CD4-positive, alpha-beta T cell treated with Interleukin-17A for 1 hour (primary cell): ENCODE measurements around the gene FAM149B1.

Experiments used
- DNase-seq: peaks from one replicate; pipeline ENCODE4 v3.0.0-alpha.2; 2020

Gene FAM149B1

DNA sequence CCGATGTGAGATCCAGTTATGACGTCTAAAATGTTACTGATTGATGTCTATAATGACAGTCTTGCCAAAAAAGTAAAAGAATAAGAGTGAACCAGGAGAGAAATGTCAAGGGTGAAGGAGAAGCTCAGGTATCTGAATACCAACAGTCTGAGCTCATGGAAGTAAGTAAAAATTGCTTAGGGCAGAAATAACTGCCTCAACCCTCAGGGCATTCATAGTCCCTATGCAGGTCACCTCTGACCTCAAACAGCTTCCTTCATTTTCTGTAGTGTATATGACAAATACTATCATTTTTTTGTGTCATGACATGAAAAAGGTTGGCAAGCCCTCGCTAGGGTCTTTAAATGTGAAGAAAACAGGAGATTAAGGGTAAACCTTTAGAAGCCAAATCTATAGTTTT is 125.5 kb downstream of the FAM149B1 start:
- no peak for DNase-seq
